Stimulated activated CD4-positive, alpha-beta T cell treated with anti-CD3 and anti-CD28 coated beads, Interleukin-15, amount 100 ng/mL, for 24 hours (primary cell): ENCODE data around the gene TUBD1.
"Not testable (repeated sequence)": the region's sequence is repeated elsewhere in the genome, so short reads cannot be mapped to it uniquely, and the experiment has no call there.

Source experiments
- DNase-seq: peaks from one replicate; pipeline ENCODE4 v3.0.0-alpha.2; 2020

Gene TUBD1, protein sequence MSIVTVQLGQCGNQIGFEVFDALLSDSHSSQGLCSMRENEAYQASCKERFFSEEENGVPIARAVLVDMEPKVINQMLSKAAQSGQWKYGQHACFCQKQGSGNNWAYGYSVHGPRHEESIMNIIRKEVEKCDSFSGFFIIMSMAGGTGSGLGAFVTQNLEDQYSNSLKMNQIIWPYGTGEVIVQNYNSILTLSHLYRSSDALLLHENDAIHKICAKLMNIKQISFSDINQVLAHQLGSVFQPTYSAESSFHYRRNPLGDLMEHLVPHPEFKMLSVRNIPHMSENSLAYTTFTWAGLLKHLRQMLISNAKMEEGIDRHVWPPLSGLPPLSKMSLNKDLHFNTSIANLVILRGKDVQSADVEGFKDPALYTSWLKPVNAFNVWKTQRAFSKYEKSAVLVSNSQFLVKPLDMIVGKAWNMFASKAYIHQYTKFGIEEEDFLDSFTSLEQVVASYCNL

DNA sequence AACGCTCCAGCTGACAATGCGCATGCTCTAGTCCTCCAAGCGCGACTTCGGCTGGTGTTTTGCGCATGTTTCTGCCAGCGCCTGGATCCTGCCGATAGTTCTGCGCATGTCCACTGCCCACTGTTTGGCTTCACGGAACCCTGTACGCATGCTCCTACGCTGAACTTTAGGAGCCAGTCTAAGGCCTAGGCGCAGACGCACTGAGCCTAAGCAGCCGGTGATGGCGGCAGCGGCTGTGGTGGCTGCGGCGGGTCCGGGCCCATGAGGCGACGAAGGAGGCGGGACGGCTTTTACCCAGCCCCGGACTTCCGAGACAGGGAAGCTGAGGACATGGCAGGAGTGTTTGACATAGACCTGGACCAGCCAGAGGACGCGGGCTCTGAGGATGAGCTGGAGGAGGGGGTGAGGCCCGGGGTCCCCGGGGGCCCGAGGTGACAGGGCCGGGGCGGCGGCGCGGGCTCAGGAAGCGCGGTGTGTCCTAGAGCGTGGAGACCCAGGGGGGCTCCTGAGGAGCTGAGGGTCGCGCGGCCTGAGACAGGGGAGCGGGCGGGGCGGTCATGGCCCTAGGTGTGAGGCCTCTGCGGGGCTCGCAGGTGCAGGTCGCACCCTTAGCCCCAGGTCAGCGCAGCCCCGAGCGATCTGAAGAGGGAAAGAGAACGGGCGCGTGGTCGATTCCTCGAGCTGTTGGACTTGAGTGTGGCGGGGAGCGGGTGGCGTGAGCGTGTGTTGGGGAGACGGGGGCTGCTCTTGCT is at the start of gene TUBD1, which contains the start of gene RPS6KB1:
Gene TUBD1, minus strand, starts transcription at position 20 of the 752 bp plus-strand sequence. CDS start 1,941 bp downstream, outside the sequence.
Gene RPS6KB1, plus strand, starts transcription at position 198 of the 752 bp plus-strand sequence. Its CDS starts 64 bp downstream, at position 262.
- peak; percentile 98 for DNase-seq

DNA sequence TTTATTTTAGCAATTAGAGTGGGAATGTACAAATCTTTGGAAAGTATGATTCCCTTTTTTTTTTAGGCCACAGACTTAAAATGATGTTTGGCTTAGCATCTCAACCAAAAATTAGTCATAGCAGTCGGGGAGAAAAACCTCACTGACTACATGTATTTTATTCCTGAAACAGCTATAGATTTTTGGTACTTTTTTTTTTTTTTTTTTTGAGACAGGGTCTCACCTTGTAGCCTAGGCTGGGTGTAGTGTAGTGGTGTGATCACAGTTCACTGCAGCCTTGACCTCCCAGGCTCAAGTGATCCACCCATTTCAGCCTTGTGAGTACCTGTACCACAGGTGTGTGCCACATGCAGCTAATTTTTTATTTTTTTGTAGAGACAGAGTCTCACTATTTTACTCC is 48.4 kb upstream of the TUBD1 start:
- DNase-seq: no peak

DNA sequence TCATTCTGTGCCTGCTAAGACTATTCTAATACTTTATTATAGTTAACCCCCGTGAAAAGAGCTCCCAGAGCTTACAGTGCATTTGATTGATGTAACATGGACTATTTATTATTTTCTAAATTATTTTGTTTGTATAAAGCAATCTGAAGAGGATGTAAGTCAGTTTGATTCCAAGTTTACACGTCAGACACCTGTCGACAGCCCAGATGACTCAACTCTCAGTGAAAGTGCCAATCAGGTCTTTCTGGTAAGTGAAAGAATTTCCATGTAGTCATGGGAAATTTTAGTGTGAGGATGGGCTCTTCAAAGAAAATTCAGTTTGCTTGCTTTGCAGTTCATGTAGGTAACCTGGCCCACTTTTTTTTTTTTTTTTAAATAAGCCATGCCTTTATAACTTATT is 48.0 kb upstream of the TUBD1 start:
- DNase-seq: peak; percentile 49

DNA sequence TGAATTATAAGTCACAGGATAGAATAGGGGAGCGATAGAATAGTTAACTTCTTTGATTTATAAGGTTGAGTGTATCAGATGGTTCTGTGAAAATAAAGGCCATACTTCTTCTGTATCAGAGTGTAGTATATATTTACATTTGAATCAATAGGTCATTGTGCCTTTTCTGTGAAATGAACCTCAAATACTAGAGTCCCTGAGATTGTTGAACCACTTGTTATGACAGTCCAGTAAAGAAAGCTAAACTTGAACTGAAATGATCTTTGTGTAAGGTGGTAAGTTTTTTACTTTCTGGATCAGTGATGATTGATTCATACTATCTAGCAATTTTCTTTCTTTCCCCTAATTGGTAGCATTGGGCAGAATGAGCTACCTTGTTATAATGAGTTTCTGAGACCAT is 40.6 kb upstream of the TUBD1 start:
- not testable (repeated sequence) for DNase-seq

DNA sequence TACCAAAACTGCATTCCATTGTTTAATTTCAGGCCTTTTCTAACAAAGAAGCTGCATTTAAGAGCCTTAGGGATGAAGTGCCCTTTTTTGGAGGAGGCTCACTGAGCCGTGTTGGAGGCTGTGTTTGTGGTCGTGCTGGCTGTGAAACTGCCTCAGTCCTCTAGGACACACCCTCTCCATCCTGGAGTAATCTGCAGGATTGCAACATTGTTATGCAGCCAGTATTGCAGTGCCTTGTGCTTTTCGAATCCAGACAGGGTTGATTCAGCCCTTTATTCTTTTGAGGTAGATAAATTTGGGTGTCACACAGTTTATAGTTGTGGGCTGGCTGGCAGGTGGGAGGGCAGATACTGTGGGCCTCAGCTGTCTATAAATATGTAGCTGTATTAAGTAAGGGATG is 38.0 kb upstream of the TUBD1 start:
- DNase-seq: not testable (repeated sequence)

DNA sequence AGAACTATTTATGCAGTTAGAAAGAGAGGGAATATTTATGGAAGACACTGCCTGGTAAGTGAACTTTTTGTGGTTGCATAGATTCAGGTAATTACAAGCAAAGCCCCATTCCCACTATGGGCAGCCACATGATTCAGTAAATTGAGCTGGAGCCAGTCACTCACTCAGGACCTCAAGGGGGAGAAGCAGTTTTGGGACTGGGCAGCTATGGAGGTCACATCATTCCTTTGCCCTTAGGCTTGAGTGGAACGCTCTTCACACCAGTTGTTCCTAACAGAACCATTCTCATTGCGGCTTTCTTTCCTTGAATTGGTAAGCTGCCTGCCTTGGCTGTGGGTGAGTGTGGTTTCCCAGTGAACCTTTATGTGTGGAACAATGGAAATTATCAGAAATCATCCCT is 37.4 kb upstream of the TUBD1 start:
- DNase-seq: not testable (repeated sequence)

DNA sequence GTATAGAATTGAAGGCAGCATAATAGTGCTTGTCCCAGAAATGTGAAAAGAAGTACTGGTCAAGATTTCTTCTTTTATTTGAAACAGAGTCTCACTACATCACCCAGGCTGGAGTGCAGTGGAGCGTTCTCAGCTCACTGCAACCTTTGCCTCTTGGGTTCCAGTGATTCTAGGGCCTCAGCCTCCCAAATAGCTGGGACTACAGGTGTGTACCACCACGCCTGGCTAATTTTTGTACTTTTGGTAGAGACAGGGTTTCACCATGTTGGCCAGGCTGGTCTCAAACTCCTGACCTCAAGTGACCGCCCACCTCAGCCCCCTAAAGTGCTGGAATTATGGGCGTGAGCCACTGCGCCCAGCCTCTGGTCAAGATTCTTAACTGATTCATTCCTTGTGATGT is 27.9 kb upstream of the TUBD1 start:
- not testable (repeated sequence) for DNase-seq

DNA sequence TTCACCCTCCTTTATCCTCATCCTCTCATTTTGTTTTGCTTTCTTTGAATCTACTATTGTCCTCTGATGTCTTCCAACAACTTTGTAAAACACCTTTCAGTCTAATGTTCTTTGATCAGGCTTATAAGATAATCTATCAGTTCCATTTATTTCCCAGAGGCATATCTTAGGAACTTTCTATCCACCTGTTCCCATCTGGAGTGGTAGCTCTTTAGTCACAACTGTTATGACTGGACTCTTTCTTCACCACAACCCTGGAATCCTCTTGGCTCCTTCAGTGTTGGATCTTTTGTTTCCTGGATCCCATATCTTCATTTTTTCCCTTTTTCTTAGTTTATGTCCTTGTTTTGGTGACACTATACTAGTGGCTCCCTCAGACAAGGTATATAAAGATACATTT is 23.7 kb upstream of the TUBD1 start:
- DNase-seq: no peak

DNA sequence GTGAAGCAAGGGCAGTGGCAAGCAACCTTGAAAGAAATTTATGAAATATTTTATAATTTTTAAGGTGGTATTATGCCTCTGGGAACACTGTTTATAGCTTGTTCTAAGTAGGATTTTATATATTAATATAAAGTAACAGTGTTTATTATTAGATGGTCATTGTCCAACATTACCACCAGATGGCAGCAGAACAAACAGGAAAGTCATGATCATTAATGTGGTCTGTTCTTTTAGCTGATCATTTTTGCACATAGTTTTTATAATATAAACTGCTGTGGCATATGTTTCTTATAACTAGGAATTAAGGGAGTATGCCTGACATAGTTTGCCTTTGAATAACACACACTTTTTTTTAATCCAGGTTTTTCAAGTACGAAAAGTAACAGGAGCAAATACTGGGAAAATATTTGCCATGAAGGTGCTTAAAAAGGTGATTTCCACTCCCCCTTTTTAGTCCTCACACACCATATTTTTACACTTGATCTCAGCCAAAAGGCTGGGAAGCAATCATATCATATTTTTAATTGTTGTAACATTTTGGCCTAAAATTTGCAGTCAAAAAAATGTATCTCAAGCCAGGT is 21.6 kb upstream of the TUBD1 start:
- DNase-seq: no peak

DNA sequence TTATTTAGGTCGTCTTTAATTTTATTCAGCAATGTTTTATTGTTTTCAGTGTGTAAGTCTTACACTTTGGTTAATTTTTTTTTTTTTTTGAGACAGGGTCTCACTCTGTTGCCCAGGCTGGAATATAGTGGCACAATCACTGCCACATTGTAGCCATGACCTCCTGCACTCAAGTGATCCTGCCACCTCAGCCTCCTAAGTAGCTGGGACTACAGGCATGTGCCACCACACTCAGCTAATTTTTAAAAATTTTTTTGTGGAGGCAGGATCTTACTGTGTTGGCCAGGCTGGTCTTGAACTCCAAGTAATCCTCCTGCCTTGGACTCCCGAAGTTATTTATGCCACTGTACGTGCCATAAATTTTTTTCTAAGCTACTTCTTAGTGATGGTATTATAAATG is 14.7 kb upstream of the TUBD1 start:
- DNase-seq: no peak

DNA sequence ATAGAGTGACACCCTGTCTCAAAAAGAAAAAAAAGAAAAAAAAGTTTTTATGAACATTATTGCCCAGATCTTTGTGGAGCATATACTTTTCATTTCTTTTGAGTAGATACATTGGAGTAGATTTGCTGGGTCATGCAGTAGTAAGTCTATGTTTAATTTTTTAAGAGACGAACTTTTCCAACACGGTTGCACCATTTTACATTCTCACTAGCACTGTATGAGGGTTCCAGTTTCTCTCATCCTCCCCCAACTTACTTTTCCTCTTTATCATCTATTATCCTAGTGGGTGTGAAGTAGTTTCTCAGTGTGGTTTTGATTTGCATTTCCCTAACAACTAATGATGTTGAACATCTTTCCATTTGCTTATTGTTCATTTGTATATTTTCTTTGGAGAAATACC is 10.7 kb upstream of the TUBD1 start:
- no peak for DNase-seq

DNA sequence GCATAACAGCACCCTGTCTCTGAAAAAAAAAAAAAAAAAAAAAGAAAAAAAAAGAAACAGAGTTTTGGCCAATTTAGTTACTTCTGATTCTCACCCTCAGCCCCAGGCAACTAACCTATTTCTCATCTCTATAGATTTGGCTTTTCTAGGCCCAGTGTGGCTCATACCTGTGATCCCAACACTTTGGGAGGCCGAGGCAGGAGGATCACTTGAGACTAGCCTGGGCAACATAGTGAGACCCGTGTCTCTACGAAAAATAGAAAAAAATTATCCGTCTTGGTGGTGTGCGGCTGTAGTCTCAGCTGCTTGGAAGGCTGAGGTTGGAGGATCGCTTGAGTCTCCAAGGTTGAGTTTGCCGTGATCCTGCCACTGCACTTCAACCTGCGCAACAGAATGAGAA is 8.9 kb upstream of the TUBD1 start:
- DNase-seq: no peak

DNA sequence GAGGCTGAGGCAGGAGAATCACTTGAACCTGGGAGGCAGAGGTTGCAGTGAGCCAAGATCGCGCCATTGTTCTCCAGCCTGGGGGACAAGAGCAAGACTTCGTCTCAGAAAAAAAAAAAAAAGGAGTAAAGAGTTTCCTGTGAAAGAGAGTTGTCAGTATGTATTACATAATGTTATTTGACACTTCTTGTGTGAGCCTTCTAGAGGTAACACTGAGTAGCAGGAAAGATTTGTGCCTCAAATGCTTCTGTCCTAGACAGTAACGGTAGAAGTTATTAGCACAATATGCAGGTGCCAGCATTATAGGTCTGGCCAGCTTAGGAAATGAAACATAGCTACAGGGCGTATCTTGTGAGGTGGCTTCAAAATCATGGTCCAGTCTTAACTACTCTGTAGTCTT is 6.4 kb upstream of the TUBD1 start:
- DNase-seq: no peak

DNA sequence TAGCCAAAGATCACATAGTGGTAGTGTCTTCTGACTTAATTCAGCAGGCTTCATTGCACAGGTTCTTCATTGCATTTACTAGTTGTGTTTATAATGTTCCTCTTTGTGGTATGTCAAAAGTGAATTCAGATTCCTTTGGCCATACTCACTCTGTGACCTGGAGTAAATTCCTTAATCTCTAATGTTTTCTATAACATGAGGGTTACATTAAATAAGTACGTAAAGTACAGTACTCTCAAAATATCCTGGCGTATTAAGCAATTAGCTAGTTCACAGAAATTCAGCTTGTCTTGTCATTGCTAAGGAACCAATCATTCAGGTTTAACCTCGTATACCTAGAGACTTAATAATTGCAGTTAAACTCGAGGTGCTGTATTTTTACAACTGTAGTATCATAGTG is 4.3 kb upstream of the TUBD1 start:
- no peak for DNase-seq

DNA sequence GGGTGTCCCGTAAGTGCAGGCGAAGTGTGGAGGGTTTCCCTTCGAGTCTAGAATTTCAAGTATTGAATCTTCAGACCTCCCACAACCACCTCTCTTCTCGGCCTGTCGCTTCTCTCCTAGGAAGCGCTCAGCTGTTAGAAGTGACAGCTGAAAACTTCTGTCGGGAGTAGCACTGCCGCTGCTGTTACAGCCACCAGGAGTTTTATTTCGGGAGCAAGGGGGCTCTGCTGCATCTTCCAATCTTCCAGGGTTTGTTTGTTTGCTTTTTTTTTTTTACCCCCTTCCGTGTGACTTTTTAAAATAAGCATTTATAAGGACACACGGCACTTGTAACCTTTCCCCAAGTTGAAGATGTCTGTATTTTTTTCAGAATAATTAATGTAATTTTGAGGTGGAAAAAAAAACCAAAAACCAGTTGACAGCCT is 945 bp upstream of the TUBD1 start:
- DNase-seq: no peak

DNA sequence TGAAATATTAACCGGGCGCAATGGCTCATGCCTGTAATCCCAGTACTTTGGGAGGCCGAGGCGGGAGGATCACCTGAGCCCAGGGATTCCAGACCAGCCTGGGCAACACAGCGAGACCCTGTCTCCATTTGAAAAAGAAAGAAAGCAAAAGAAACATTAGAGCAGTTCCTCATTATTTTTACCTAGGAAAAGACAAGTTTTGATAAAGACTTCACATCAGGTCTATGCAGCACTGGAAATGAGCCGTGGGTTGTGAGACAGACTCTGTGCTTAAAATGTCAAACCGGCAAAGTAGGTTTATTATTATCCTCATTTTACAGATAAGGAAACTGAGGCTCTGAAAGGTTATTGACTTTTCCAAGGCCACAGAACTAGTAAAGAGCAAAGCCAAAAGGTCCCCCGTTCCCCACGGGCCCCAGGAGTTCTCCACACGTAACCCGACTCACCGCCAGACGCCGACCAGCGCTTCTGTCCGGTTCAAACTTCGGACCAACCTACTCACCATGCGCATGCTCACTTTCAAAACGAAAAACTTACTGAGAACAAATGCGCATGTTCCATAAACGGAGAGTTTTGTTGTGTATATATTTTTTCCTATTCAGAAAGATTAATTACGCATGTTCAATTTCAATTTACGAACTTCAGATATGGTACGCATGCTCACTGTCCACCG is 356 bp downstream of the TUBD1 start:
- DNase-seq: no peak

DNA sequence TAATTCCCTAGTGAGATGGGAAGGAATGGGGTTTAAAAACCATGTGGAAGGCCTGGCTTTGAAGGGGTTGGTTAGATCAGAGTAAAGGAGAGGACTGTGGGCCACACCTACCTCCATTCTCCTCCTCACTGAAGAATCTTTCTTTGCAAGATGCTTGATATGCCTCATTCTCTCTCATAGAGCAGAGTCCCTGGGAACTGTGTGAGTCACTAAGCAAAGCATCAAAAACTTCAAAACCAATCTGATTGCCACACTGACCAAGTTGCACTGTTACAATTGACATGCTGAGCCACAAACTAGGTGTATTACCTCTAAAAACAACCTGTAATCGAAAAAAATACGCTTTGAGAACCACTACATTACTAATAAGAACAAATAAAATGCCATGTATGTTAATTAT is 2.0 kb downstream of the TUBD1 start:
- no peak for DNase-seq

DNA sequence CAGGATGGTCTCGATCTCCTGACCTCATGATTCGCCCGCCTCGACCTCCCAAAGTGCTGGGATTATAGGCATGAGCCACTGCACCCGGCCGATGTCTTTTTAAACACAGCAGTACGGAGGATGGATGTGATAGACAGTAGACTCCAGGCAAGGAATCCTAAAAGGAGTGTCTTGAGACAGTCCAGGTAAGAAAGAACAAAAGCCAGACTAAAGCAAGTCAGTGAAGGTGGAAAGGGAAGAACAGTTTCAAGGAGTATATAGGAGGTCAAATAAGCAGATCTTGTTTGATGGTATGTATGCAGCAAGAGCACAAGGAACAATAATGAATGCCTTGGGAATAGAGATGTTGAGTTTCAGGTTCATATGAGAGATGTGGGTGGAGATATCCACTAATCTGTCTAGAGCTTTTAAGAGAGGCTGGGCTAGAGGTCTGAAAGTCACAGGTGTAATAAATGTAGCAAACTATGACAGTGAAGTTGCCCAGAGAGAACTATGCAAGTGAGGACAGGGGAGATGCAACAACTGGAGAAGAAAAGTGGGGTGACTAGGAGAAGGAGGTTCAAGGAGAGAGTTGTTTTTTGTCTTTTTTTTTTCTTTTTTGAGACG is 4.5 kb downstream of the TUBD1 start:
- DNase-seq: no peak

DNA sequence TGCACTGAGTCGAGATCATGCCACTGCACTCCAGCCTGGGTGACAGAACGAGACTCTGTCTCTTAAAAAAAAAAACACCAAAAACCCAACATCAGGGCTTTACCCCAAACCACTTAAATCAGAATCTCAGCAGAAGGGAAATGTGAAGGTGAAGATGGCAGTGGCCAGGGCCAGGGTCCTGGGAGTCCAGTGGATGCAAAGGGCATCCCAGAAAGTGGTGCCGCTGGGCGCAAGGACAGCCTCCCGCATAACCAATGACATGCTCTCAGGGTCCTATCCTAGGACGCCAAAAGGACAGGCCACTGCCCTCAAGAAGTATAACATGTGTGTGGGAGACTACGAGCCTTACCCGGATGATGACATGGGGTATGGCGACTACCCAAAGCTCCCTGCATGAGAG is 7.9 kb downstream of the TUBD1 start:
- no peak for DNase-seq

DNA sequence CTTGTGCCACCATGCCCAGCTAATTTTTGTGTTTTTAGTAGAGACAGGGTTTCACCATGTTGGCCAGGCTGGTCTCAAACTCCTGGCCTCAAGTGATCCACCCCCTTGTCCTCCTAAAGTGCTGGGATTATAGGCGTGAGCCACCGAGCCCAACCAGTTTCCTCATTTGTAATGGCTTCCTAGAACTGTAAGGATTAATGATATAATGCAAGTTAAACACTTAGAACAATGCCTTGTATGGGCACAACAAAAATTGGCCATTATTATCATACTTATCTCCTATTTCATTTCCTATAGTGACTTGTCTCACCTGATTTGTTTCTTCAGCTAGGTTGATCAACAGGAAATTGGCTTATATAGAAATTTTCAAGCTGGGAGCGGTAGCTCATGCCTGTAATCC is 14.1 kb downstream of the TUBD1 start:
- no peak for DNase-seq

DNA sequence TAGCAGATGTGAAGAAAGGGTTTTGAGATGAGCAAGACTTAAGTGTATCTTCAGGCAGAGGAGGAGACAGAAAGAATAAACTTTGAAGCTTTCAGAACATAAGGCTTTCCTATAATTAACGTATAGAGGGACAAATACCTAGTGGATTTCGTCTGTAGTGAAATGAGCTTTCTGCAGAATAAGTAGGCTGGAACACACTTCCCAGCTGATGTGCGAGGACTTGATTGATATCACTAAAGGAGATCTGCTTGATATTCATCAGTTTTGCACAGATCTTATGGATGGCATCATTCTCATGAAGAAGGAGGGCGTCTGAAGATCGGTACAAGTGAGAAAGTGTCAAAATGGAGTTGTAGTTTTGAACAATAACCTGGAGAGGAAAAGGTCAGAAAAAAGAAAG is 14.8 kb downstream of the TUBD1 start:
- DNase-seq: no peak

DNA sequence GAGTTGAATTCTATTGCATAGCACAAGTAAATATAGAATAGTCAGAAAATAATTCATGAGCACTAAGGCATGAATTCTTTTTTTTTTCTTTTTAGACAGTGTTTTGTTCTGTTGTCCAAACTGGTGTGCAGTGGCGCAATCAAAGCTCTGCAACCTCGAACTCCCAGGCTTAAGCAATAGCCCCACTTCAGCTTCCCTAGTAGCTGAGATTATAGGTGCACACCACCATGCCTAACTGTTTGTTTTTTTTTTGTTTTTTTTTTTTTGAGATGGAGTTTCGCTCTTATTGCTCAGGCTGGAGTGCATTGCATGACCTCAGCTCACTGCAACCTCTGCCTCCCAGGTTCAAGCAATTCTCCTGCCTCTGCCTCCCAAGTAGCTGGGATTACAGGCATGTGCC is 16.6 kb downstream of the TUBD1 start:
- DNase-seq: no peak

DNA sequence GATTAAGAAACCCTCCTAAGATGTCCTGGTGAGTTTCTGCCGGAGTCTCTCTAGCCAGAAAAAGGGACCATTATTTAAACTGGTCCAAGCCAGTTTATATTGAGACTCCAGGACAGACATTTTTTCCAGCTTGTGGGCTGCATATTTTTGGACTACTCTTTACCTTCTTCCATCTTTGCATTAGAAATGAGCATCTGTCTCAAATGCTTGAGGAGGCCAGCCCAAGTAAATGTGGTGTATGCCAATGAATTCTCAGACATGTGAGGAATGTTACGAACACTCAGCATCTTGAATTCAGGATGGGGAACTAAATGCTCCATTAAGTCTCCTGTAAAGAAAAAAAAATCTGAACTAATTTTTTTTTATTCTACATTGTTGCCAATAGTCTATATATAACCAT is 18.4 kb downstream of the TUBD1 start:
- DNase-seq: no peak
